Keratinocyte (primary cell): ENCODE results near the gene RASA3.

Experiments used
- EZH2 ChIP-seq: IDR thresholded peaks from one replicate; pipeline ENCODE4 v1.6.1; 2012; ENCODE audit warnings: inconsistent platforms, mild to moderate bottlenecking, low read length, moderate library complexity
- TF ChIP-seq, protein P1 (sequence below), 3 experiments: IDR thresholded peaks in 1 of 3; conservative IDR thresholded peaks in 1 of 3; optimal IDR thresholded peaks in 1 of 3; 2 replicates in 2 of 3; 3 replicates in 1 of 3; pipeline versions ENCODE3 to v1.5.1; 2011; ENCODE audit warnings: low read length in 3 of 3, mild to moderate bottlenecking in 3 of 3, moderate library complexity in 2 of 3, control low read depth in 1 of 3, inconsistent platforms in 1 of 3; ENCODE audit not compliant: insufficient read depth in 2 of 3; ENCODE audit errors: extremely low read depth in 1 of 3

- TF ChIP-seq, protein P1, sequence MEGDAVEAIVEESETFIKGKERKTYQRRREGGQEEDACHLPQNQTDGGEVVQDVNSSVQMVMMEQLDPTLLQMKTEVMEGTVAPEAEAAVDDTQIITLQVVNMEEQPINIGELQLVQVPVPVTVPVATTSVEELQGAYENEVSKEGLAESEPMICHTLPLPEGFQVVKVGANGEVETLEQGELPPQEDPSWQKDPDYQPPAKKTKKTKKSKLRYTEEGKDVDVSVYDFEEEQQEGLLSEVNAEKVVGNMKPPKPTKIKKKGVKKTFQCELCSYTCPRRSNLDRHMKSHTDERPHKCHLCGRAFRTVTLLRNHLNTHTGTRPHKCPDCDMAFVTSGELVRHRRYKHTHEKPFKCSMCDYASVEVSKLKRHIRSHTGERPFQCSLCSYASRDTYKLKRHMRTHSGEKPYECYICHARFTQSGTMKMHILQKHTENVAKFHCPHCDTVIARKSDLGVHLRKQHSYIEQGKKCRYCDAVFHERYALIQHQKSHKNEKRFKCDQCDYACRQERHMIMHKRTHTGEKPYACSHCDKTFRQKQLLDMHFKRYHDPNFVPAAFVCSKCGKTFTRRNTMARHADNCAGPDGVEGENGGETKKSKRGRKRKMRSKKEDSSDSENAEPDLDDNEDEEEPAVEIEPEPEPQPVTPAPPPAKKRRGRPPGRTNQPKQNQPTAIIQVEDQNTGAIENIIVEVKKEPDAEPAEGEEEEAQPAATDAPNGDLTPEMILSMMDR (optimal IDR thresholded peaks at IDR 0.05 in 1 of 3, IDR thresholded peaks at IDR 0.05 in 1 of 3, conservative IDR thresholded peaks at IDR 0.05 in 1 of 3; ENCODE audit: extremely low read depth in 1 of 3, insufficient read depth in 2 of 3, low read length in 3 of 3), result no peak
- no peak for TF ChIP-seq EZH2
Observed at GRCh38 chr13:114049026-114049425, 83.4 kb downstream of the RASA3 start.
